Measurements from ENCODE around the gene HOXA6. TPM values are rescaled to one million over a fixed set of nuclear protein-coding genes. Genes with fewer than 3 reads are reported as not detected.

Gene HOXA6
- total RNA-seq, 1 donor from 2014 or later, result not detected

DNA sequence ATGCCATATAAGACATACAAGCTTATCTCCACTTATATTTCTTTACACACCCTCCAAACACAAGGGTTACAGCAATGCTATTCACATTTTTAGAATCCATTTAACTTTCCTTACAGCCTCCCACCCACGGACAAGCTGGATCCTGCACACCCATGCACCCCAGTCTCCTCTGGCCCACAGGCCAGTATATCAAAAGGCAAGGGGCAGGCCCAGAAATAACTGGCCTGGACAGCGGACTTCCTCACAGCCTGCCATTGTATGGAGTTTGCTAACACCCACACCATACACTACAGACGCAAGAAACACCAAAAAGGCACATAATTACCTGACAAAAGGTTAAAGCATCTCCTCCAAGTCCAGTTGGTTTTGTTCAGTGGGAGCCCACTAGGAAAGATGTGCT is 29.0 kb downstream of the HOXA6 start:
- ATAC-seq (no peak), DNase-seq (ENCODE audit: missing footprints) (no peak)
- intact Hi-C loops (cut with DNase I), result no loop called here

DNA sequence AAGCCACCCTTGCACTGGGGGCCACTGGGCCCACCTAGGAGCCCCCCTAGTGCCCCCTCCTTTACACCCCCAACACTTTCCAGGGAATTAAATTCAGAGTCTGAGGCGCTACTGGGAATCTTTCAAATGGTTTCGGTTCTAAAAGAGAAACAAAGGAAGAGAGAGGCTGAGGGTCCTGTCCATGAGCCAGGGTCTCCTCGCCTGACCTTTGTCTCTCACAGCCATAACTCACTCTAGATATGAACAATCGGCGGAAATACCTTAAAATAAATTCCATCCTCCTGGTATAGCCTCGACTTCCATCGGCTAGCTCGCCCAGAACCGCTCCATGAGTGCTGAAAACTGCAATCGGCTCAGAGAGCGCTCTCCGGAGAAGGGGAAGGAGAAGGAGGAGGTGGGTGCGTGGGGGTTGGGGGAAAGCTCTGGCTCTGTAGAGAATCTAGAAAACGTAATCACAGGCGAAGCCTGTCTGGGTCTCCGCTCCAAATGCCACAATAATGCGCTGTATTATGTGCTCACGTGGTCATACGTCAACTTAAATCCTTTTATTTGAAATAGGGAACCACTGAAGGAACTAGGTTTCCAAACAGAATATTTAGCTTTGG is 29.6 kb downstream of the HOXA6 start:
- DNase-seq (ENCODE audit: missing footprints) (no peak), ATAC-seq (no peak)
- intact Hi-C loops (cut with DNase I), result no loop called here

DNA sequence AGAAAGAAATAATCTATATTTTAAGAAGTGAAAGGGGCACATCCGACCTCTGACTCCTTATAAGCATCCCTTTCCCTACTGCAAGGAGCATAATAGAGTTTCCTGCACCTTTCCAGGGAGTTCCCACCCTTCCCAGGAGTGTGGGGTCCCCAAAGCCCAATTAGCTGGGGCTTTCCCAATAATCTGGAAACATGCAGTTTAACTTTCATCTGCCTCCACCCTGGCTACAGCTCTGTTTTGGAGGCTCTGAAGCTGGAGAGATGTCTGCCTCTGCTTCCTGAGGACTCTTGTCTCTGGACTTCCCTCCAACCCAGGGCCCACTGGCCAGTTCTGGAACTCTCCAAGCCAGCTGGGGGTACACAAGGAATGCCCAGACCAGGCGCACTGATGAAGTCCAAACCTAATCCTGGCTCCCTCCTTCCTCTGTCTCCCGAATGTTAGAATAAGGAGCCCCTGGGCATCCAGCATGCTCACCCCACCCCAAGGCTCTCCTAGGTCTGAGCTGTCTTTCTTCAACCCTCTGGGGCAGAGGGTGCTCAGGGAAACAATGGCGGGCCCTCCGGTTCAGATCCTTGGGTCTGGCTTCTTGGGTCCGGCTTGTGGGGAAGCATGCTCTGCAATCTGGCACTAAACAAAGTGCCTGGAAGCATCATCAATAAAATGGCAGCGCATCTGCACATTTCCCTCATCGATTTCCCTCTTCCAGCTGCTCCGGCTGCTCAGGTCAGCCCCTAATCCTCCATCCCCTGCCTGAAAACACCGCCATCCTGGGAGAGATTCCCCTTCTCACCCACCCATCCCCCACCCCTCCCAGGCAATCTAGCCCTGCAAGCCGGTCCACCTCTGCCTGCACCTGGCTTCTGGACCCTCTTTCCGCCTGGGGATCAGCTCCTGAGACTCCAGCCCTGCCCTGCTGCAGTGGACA is 30.4 kb downstream of the HOXA6 start:
- DNase-seq (ENCODE audit: missing footprints) (no peak), ATAC-seq (no peak)
- intact Hi-C loops (cut with DNase I), result no loop called here

DNA sequence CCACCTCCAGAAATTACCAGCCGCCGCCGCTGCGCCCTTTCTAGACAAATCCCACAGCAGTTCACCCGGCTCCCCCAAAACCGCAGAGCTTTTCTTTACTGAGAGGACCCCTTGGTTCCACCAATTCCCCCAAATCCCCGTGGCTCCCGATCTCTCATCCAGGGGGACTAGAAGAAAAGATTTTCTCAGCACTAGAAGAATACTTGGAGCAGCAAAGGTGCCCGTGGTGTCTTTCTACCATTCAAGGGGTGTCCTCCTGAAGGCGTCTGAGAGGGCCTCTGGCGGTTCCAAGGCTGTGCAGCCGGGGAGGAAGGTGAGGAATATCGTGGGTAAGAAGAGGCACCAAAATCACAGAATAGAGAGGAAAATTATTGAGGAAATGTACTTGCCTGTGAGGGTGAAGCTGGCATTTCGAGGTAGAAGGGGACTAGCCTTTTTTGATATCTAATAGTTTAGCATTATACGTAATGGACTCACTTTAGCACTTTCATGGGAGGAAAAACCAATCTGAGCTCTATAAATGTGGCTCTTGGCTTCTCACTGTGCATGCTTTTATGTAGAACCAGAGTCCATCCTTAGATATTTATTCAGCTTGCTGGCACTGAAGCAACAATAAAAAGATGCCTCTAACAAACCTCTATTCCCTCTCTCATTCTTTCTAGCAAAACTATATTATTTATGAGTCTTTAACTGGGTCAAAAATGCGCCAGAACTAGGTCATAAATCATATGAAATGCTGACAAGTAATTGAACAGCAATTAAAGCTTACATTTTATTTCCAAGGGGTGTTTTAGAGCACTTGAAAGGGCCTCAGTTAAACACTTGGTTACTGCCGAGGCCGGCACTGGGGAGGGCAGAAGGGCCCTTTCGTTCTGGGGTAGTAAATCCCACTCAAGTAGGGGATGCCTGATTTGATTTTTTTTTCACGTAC is 31.3 kb downstream of the HOXA6 start:
- intact Hi-C loops (cut with DNase I), result no loop called here
- no peak for ATAC-seq
- DNase-seq (ENCODE audit: missing footprints), result no peak

DNA sequence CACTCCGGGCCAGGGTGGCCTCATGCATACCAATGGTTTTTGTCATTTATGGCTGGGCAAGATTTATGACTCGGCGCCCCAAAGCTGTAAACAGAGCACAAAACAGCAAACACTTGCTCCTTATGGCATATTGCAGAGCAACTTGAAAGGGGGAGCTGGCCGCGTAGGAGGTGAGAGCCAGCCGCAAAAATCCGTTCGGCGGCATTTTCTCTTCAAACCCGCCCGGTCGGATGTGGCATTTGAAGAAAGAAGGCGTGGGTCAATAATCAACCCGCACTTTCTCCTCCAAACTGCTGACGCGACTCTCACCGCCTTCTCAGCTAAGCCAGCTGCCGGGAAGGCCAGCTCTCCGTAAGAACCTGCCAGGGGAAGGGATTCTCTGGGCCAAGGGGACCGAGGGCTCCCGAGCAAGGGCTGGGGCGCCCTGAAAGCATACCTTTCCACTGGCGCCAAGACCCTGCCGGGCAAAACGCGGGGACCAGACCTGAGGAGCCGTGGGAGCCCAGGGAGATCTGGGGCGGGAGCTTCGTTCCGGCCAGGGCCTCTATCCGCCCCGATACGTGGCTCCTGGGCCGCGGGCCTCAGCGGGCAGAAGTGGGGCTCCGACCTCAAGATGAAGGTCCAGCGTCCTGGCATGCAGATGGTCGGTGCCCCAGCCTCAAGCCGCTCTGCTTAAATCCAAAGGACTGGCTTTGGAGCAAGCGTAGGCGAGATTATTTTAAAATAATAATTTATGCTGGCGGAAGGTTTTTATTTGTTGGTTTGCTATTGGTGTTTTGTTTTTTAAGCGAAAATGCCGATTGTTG is 32.1 kb downstream of the HOXA6 start:
- intact Hi-C loops (cut with DNase I), result no loop called here
- DNase-seq (ENCODE audit: missing footprints), result no peak
- no peak for ATAC-seq

DNA sequence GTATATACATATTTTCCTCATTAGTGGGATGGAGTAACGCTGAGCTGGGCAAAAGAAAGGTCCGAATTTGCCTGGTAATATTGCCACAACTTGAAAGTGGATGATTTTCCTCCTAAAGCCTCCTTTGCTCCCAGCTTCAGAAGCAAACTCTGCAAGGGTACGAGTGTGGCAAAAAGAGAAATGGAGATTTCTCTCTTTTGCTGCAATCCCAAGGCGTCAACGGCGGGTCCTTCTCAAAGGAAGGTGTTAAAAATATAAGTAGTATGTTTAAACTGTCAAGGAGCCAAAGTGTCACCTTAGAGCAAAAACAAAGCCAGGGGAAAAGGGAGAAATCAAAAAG is 32.7 kb downstream of the HOXA6 start:
- DNase-seq (ENCODE audit: missing footprints) (no peak), ATAC-seq (no peak)
- intact Hi-C loops (cut with DNase I), result no loop called here

DNA sequence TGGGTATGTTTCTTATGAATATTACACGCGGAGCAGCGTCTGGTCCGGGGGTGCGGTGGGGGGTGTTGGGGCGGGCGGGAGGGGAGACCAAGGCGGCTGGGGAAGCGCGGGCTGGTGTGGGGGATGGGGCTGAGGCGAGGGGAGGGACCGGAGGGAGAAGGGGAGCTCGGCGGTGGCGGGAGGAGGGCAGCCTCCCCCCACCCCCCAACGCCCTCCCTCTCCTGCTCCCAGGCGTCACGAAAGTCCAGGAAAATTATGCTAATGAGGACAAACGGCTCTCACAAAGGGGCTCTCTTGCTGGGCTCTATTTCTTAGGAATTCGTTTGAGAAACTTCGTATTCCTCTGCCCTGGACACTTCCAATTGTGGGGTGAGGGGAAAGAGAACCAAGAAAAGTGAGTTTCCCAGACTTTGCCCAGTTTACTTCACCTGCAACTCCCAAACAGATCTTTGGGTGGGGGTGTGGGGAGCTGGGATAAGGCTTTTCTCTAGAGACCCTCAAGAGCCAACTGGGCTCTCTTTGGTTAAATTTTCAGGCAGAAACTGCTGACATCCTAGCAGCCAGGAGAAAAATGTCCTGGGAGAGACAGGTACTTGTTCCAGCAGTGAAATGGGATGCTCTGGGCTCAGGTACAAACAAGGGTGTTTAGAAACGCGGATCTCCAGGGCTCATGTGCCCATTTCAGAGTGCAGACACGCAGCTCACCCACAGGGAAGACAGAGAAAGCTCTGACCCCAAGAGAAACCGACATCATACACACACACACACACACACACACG is 33.4 kb downstream of the HOXA6 start:
- ATAC-seq, result no peak
- intact Hi-C loops (cut with DNase I), result no loop called here
- no peak for DNase-seq (ENCODE audit: missing footprints)

DNA sequence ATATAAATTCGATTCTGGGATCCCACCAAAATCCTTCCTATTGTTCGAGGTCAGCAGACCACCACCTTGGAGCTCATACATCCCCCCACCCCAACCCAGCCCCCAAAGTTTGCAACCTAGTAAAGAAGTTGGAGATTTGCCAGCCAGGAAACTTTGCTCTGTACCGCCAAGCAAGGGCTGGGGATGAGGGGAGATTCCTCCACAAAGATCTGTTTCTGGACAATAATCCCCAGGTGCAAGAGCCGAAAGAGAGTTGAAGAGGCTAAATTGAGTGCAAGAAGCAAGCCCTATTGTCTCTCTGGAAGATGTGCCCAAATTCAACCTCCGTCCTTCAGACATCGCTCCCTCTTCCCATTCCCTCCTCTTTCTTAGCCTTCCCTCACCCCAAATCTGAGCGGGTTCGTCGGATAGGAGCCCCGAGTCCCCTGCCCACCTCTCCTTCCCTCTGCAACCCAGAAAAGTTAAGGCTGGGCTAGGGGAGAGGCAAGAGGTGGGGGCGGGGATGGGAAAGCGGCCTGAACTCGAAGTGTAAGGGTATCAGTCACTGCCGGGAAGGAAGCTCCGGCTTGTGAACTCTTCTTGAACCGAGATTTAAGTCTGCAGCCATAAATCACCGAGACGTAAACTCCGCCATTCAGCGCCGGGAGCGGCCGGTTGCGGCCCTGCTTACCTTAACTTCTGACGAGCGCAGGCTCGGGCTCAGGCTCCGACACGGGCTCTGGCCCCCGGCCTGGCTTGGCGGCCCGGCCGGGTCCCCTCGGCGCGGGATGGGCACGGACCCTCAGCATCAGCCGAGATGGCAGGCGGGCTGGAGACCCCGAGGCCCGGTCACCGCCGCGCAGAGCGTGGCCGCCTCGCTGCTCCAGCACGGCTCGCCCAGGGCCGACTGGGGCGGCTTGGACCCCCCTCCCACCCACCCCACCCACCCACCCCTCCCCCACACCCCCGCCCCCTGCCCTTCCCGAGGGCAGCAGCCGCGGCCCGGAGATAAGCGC is 34.3 kb downstream of the HOXA6 start:
- peak; percentile 68 for DNase-seq (ENCODE audit: missing footprints)
- ATAC-seq, result no peak
- intact Hi-C loops (cut with DNase I), result no loop called here

DNA sequence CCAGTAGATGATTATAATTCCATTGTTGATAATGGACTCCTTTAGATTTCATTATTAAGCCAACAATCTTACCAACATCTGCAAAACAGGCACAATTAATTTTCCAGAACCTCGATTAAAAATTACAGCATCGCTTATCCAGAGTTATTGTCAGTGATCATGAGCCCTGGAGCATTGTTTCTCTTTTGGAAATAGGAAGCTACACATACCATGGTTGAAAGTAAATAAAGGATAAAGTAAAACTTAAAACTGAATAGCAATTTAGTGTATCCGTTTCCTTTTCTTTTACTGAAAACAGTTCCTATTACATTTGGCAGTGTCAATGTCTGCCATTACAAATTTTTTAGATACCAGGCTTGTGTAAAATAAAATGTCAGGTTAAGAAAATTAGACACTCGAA is 35.2 kb downstream of the HOXA6 start:
- no peak for DNase-seq (ENCODE audit: missing footprints)
- intact Hi-C loops (cut with DNase I), result no loop called here
- ATAC-seq, result no peak

DNA sequence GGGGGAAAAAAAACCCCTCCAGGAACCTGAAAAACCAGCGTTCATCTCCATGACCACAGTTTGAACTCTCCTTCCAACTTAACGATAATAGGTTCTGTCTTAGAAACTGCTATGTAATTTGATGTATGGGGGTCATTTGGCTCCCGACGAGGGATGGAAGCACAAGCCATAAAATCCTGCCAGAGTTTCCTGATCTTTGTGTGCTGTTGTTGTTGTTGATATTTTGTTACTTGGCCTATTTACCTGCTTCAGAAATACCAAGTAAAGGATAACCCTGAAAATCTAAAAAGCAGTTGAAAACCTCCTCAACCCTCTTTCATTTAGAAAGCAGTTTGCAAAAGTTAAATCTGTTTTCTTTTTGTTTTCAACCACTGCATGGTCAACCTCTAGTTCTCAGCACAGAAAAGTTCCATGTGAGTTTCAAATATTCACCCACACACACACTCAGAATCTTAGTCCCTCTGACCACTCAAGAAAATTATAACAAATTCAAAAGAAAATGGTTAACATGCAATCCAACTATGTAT is 35.8 kb downstream of the HOXA6 start:
- intact Hi-C loops (cut with DNase I), result no loop called here
- DNase-seq (ENCODE audit: missing footprints) (no peak), ATAC-seq (no peak)

DNA sequence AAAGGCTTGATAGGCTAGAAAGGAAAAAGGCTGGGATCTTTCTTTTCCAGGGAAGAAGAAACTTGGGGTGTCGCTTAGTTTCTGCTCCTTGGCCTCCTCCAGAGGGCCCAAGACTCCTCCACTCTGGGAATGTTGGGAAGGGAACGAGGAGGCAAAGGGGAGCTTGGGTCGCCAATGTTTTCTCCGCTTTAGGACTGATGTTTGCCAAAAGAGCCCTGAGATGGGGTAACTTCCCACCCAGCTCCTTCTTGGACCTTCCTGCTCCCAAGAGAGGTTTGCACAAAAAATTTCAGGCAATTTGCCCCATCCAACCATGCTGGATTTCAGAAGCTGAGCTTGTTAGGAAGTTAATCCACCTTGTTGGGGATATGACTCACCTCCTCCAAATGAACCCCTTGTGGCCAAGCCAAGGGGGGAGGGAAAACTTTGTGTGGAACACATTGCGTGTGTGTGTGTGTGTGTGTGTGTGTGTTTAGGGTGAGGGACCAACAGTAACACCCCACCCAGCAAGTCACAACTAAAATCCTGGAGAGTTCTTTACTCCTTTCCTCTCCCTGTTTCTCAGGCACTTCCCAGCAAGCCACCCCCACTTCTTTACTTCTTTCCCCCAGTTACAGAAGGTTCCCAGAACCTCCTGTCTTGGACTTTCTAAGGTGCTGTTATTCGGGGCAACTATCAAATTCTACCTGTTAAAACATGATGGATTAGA is 36.4 kb downstream of the HOXA6 start:
- ATAC-seq (no peak), DNase-seq (ENCODE audit: missing footprints) (no peak)
- intact Hi-C loops (cut with DNase I), result no loop called here

DNA sequence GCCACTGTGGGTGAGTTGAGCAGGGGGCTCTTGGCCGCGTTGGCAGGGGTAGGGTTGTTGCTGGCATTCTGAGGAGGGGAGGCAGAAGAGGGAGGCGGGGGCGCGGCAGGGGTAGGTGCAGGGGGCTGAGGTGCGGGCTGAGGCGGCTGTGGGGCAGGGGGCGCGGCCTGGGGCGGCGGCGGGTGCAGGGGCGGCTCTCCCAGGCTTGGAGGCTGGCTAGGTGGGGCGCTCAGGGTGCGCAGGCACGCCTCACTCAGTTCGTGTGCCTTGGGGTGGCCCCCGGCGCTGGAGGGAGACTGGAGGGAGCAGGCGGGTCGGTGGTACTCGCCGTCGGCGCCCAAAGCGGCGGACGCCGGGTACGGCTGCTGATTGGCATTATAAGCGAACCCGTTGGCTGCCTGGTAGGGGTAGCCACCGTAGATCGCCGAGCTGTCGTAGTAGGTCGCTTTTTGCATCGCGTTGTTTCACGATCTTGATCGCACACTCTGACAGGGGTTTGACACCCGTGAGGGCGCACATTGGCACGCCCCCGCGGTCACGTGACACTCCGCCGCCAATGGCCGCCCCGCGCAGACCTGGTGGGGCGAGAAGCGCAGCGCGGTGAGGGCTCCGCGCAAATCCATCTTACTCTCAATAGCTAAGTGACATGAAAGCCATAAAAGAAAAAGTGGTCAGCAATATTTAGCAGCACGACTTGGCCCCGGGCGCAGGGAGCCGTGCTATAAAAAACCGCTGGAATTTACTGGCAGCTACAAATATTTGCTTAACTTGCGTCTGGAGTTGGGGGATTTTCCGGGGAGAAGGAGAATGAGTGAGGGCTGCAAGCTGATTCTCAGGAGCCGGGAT is 37.2 kb downstream of the HOXA6 start:
- ATAC-seq (no peak), DNase-seq (ENCODE audit: missing footprints) (no peak)
- intact Hi-C loops (cut with DNase I), result no loop called here

DNA sequence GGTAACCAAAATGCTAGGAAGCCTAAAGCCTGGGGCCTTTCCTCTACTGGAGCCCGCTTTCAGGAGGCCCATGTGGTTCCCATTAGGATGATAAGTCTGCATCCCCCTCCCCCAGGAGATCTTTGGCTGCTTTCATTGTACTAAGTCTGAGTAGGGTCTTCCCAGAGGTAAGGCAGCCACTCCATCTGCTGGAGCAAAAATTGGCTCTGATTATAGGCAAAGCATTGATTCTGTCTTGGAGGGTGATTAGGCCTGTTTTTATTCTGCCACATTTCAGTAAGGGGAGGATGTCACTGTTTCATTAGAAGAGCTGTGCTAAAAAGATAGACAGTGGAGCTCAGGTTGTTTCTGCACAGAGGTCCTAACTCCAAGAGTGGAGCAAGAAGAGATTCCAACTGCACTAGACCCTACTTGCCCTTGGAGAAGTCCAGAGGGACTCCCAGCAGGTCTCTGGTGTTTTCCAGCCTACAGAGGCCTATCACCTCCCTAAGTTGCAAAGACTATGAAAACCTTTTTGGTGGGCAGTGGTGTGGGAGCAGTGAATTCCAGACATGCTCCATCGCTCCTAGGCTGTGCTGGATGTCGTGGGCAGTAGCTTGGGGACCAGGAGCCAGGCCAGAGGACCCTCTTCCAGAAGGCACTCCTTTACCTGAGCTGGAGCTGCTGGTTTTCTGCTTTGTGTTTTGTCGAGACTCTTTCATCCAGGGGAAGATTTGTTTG is 37.9 kb downstream of the HOXA6 start:
- intact Hi-C loops (cut with DNase I), result no loop called here
- ATAC-seq (no peak), DNase-seq (ENCODE audit: missing footprints) (no peak)

DNA sequence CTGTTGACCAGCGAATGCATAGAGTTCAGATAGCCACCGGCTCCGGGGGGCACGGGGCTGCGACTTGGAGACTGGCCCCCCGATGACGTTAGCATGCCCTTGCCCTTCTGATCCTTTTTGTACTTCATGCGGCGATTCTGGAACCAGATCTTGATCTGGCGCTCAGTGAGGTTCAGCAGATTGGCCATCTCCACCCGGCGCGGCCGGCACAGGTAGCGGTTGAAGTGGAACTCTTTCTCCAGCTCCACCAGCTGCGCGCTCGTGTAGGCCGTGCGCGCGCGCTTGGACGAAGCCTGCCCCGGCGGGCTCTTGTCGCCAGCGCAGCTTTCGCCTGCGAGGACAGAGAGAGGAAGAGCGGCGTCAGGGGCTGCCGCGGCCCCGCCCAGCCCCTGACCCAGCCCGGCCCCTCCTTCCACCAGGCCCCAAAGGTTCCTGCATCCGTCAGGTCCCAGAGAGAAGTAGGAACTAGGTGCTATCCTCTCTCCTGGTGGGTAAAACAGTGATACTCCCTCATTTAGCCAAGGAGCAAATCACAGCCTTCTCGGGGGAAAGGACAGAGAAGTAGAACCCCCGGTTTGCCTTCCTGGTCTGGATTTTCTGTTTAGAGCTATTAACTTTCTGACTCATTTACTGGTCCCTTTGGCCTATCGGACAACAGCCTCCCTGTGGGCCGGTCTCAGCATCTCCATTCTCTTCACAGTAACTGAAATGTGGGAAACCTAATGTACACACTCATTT is 39.0 kb downstream of the HOXA6 start:
- ATAC-seq, result peak; percentile 46
- no peak for DNase-seq (ENCODE audit: missing footprints)
- intact Hi-C loops (cut with DNase I), result no loop called here
